Panc1 (cell line): ENCODE data around the gene SSH2.

Source experiments
- CTCF ChIP-seq: fragments of 450-650 bp; IDR thresholded peaks from 2 replicates; pipeline ENCODE4 v1.5.1; 2017; ENCODE audit warnings: mild to moderate bottlenecking
- TCF7L2 ChIP-seq: IDR thresholded peaks from 2 replicates; pipeline ENCODE4 v1.6.1; 2011; ENCODE audit warnings: mild to moderate bottlenecking, low read depth, low read length, inconsistent platforms

- TF ChIP-seq CTCF (no peak), TCF7L2 (no peak)
Observed at GRCh38 chr17:29705386-29705785, 224.6 kb downstream of the SSH2 start.
